Measurements from ENCODE around the gene INSIG2.

Gene INSIG2

GRCh38 chr2:118088051-118089024, at the start of gene INSIG2:
Gene INSIG2, plus strand, starts transcription at chr2:118088471. Its CDS starts 8,086 bp downstream, at chr2:118096557.
- DNase-seq (ENCODE audit: low spot score) = peak; percentile 79

- DNase-seq (ENCODE audit: low spot score) = no peak
Measured at GRCh38 chr2:118040891-118041290, 47.4 kb upstream of the INSIG2 start.

GRCh38 chr2:118044103-118044716, 44.1 kb upstream of the INSIG2 start:
- no peak for DNase-seq (ENCODE audit: low spot score)

- no peak for DNase-seq (ENCODE audit: low spot score)
Measured at GRCh38 chr2:118044854-118045253, 43.4 kb upstream of the INSIG2 start.

GRCh38 chr2:118045286-118045685, 43.0 kb upstream of the INSIG2 start:
- DNase-seq (ENCODE audit: low spot score) = no peak

GRCh38 chr2:118046634-118047210, 41.5 kb upstream of the INSIG2 start:
- peak; percentile 50 for DNase-seq (ENCODE audit: low spot score)

GRCh38 chr2:118047380-118047826, 40.9 kb upstream of the INSIG2 start:
- peak; percentile 19 for DNase-seq (ENCODE audit: low spot score)

GRCh38 chr2:118048401-118048800, 39.9 kb upstream of the INSIG2 start:
- DNase-seq (ENCODE audit: low spot score) = no peak

GRCh38 chr2:118049140-118049815, 39.0 kb upstream of the INSIG2 start:
- DNase-seq (ENCODE audit: low spot score) = no peak

- no peak for DNase-seq (ENCODE audit: low spot score)
Measured at GRCh38 chr2:118049816-118050140, 38.5 kb upstream of the INSIG2 start.

GRCh38 chr2:118050386-118050785, 37.9 kb upstream of the INSIG2 start:
- DNase-seq (ENCODE audit: low spot score) = peak; percentile 13

GRCh38 chr2:118050974-118051373, 37.3 kb upstream of the INSIG2 start:
- no peak for DNase-seq (ENCODE audit: low spot score)

- DNase-seq (ENCODE audit: low spot score) = no peak
Measured at GRCh38 chr2:118051826-118052358, 36.4 kb upstream of the INSIG2 start.

- DNase-seq (ENCODE audit: low spot score) = no peak
Measured at GRCh38 chr2:118052474-118052873, 35.8 kb upstream of the INSIG2 start.

- DNase-seq (ENCODE audit: low spot score) = no peak
Measured at GRCh38 chr2:118053681-118054080, 34.6 kb upstream of the INSIG2 start.

GRCh38 chr2:118054213-118055008, 33.9 kb upstream of the INSIG2 start:
- DNase-seq (ENCODE audit: low spot score) = no peak

- no peak for DNase-seq (ENCODE audit: low spot score)
Measured at GRCh38 chr2:118055512-118056164, 32.6 kb upstream of the INSIG2 start.

- DNase-seq (ENCODE audit: low spot score) = no peak
Measured at GRCh38 chr2:118056165-118056534, 32.1 kb upstream of the INSIG2 start.

GRCh38 chr2:118056801-118057200, 31.5 kb upstream of the INSIG2 start:
- no peak for DNase-seq (ENCODE audit: low spot score)

- DNase-seq (ENCODE audit: low spot score) = no peak
Measured at GRCh38 chr2:118058951-118059350, 29.3 kb upstream of the INSIG2 start.
